Tibial nerve (tissue), 4 donors: ENCODE data around the gene ZMPSTE24. TPM values are rescaled to one million over a fixed set of nuclear protein-coding genes. Genes with fewer than 3 reads are reported as not detected.

Experiments
- DNase-seq, 2 donors: peaks; one replicate each; pipeline ENCODE4 v3.0.0-alpha.2; 2019; ENCODE audit warnings: low spot score in 2 of 2
- H3K27ac ChIP-seq, 4 donors: fragments of 200-600 bp; sonication (generic) in 3 of 4; one replicate each; pipeline ENCODE4 v1.5.1; 2017 to 2019; ENCODE audit warnings: mild to moderate bottlenecking in 1 of 4
- H3K27me3 ChIP-seq, 2 donors: fragments of 200-600 bp; sonication (generic) in 1 of 2; one replicate each; pipeline versions ENCODE4 v1.5.1 to v1.6.0; 2017 to 2019
- H3K36me3 ChIP-seq, 3 donors: fragments of 200-600 bp; sonication (generic); one replicate each; pipeline ENCODE4 v1.5.1; 2018 to 2019
- H3K4me1 ChIP-seq, 4 donors: fragments of 200-600 bp; sonication (generic) in 3 of 4; one replicate each; pipeline ENCODE4 v1.5.1; 2017 to 2019
- H3K4me3 ChIP-seq, 4 donors: fragments of 200-600 bp; sonication (generic) in 3 of 4; one replicate each; pipeline ENCODE4 v1.5.1; 2017 to 2019; ENCODE audit warnings: mild to moderate bottlenecking in 1 of 4, moderate library complexity in 1 of 4
- H3K9me3 ChIP-seq, 4 donors: fragments of 200-600 bp; sonication (generic) in 3 of 4; one replicate each; pipeline ENCODE4 v1.5.1; 2017 to 2019
- EP300 ChIP-seq, 2 donors: sonication (generic); formaldehyde crosslinking; IDR thresholded peaks; one replicate each; pipeline ENCODE4 v1.6.1; 2017; ENCODE audit warnings: antibody characterized with exemption in 2 of 2, mild to moderate bottlenecking in 1 of 2
- POLR2A ChIP-seq, 2 donors: fragments of 450-650 bp; IDR thresholded peaks; one replicate each; pipeline ENCODE4 v1.6.1; 2017; ENCODE audit warnings: antibody characterized with exemption in 2 of 2, mild to moderate bottlenecking in 2 of 2, moderate library complexity in 2 of 2
- WGBS, 2 donors: methylation state at CpG; one replicate each; pipeline ENCODE4 v1.1.5; 2018; 5-methylcytosine and 5-hydroxymethylcytosine counted together
- total RNA-seq, 4 donors: library from RNA; depleted of rRNA; stranded (reverse); fragments of >200 nt; gene quantifications; one replicate each; pipeline ENCODE4 v1.1.0, GENCODE V29; 2016
- TF ChIP-seq, protein P1 (sequence below), 5 experiments: fragments of 200-600 bp in 3 of 5; fragments of 450-650 bp in 2 of 5; sonication (generic) in 3 of 5; IDR thresholded peaks; one replicate each; pipeline ENCODE4 v1.5.1; 2016 to 2019; ENCODE audit warnings: antibody characterized with exemption in 5 of 5, mild to moderate bottlenecking in 3 of 5, moderate library complexity in 2 of 5

The ZMPSTE24 gene
- total RNA-seq, 4 donors from 2014 or later, result 27.0 to 51.1 (median 32.1) TPM

DNA sequence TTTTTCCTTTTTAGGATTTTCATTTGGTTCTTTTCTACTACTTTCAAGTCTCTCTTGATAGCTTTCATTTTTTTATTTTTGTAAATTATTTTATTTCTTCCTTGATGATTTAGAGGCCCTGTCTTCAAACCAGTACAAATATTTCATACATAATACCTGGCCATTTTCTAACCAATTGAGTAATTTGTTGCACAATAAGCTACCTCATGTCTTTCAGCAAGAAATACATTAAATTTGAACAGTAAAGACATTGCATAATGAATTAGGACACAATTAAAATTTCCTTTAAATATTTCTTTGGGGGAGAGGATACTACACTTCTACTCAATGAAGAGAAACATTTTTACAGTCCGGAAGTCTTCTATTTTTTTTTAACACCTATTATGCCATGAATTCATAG, 74.7 kb downstream of the ZMPSTE24 start:
- Histone ChIP-seq H3K27ac (no peak overlapping the region), H3K36me3 (no peaks in the 10 kb centered on the region), H3K9me3 (no peaks in the 10 kb centered on the region), H3K4me3 (no peak overlapping the region), H3K27me3 (no peaks in the 10 kb centered on the region), H3K4me1 (no peaks in the 10 kb centered on the region)
- WGBS, 2 donors, result 85 to 92% methylated on average over 1 of the region's 1 CpG
- no peak for DNase-seq
- TF ChIP-seq, protein P1, sequence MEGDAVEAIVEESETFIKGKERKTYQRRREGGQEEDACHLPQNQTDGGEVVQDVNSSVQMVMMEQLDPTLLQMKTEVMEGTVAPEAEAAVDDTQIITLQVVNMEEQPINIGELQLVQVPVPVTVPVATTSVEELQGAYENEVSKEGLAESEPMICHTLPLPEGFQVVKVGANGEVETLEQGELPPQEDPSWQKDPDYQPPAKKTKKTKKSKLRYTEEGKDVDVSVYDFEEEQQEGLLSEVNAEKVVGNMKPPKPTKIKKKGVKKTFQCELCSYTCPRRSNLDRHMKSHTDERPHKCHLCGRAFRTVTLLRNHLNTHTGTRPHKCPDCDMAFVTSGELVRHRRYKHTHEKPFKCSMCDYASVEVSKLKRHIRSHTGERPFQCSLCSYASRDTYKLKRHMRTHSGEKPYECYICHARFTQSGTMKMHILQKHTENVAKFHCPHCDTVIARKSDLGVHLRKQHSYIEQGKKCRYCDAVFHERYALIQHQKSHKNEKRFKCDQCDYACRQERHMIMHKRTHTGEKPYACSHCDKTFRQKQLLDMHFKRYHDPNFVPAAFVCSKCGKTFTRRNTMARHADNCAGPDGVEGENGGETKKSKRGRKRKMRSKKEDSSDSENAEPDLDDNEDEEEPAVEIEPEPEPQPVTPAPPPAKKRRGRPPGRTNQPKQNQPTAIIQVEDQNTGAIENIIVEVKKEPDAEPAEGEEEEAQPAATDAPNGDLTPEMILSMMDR (IDR thresholded peaks at IDR 0.05), result no peak
- no peak for TF ChIP-seq POLR2A (IDR thresholded peaks at IDR 0.05)
- no peak for TF ChIP-seq EP300 (IDR thresholded peaks at IDR 0.05)

DNA sequence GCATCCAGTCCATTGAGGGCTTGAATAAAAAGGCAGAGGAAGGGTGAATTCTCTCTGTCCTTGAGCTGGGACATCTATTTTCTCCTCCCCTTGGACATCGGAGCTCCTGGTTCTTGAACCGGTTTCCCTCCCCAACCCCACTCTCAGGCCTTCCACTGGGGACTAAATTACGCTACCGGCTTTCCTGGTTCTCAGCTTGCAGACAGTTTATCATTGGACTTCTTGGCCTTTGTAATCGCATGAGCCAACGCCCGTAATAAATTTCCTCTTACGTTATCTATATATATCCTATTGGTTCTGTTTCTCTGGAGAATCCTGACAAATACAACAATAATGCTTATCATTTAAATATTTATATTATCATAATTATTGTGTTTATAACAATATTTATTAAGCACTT, 79.4 kb downstream of the ZMPSTE24 start:
- no peaks in the 10 kb centered on the region for H3K36me3 ChIP-seq
- TF ChIP-seq POLR2A (IDR thresholded peaks at IDR 0.05) (no peak), EP300 (IDR thresholded peaks at IDR 0.05) (no peak)
- TF ChIP-seq, protein P1 (IDR thresholded peaks at IDR 0.05), result no peak
- peaks cover 0 to 8% (median 0%) of the 10 kb centered on the region in 4 donors for H3K4me1 ChIP-seq
- no peaks in the 10 kb centered on the region for H3K27me3 ChIP-seq
- H3K27ac ChIP-seq, result no peak overlapping the region
- WGBS, 2 donors, result 85% methylated on average over 8 of the region's 8 CpGs
- H3K9me3 ChIP-seq, result no peaks in the 10 kb centered on the region
- no peak for DNase-seq
- H3K4me3 ChIP-seq, result no peak overlapping the region

DNA sequence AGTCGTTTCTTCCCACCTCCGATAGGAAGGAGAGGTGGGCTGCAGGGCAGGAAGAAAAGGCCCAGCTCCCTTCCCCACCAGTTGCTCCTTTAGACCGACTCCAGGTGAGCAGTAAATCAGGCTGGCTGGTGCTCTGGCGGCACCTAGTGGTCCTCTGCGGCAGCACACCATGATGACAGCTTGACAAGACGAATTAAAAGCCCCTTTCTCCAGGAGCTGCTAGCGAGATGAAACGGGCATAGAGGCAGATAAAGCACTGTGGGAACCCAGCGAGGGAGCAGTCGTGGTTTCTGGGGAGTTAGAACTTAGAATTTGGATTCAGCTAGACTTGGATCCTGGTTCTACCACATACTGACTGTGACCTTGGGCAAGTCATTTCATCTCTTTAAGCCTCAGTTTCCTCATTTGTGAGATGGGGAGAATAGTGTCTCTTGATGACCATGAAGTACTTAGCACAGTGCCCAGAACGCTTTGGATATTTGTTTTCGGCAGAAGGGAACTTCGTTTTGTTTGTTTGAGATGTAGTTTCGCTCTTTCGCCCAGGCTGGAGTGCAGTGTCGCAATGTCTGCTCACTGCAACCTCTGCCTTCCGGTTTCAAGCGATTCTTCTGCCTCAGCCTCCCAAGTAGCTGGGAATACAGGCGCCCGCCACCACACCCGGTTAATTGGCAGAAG, 80.8 kb downstream of the ZMPSTE24 start:
- Histone ChIP-seq H3K4me3 (no peak overlapping the region), H3K36me3 (no peaks in the 10 kb centered on the region), H3K4me1 (peaks cover 0 to 8% (median 0%) of the 10 kb centered on the region in 4 donors), H3K27me3 (no peaks in the 10 kb centered on the region), H3K27ac (no peak overlapping the region), H3K9me3 (no peaks in the 10 kb centered on the region)
- 31 to 39% methylated on average over 21 of the region's 21 CpGs for WGBS, 2 donors
- TF ChIP-seq POLR2A (IDR thresholded peaks at IDR 0.05) (no peak), EP300 (IDR thresholded peaks at IDR 0.05) (no peak)
- TF ChIP-seq, protein P1 (IDR thresholded peaks at IDR 0.05), result peak; percentile 92 to 95 (median 94)
- peak; percentile 64 to 86 for DNase-seq

DNA sequence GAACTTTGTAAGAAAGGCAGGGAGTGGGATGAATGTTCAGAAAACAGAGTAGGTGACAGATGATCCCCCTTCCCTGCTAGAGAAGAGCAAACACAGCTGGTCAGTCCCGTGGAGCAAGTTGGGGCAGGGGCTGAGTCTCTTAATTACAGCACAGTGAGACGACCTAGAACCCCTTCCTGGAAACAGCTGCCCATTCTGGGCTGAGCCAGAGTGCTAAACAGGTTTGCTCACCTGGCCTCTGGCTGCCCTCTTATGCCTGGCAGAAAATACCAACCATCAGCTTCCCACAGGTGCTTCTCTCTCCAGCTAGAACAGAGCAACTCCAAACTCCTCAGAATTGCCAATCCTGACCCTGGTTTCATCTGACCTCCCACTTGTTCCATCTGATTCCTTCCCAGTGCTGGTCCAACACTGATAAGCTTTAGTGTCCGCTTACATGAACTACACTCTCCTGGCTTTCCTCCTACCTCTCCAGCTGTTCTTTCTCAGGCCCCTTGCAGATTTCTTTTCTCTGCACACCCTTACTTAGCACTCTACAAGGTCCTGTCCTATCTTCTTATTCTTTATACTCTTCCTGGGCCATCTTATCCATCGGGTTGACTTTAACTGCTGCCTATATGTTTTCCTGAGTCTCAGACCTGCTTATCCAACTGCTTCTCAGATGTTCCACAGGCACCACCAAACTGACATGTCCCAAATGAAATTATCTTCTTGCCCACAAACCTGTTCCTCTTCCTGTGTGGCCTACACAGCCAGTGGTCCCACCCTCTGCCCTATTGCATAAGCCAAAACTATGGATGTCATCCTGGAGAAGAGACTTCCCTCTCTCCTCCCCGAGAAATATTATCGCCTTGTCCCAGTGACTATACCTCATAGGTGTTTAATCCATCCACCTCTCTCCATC, 81.6 kb downstream of the ZMPSTE24 start:
- TF ChIP-seq, protein P1 (IDR thresholded peaks at IDR 0.05), result no peak
- TF ChIP-seq EP300 (IDR thresholded peaks at IDR 0.05) (peak in 1 of 2 donors; percentile 13), POLR2A (IDR thresholded peaks at IDR 0.05) (no peak)
- DNase-seq, result no peak
- no peaks in the 10 kb centered on the region for H3K36me3 ChIP-seq
- H3K4me3 ChIP-seq, result no peak overlapping the region
- no peaks in the 10 kb centered on the region for H3K9me3 ChIP-seq
- 64 to 66% methylated on average over 6 of the region's 6 CpGs for WGBS, 2 donors
- no peak overlapping the region for H3K27ac ChIP-seq
- no peaks in the 10 kb centered on the region for H3K27me3 ChIP-seq
- H3K4me1 ChIP-seq, result peaks cover 0 to 8% (median 0%) of the 10 kb centered on the region in 4 donors
